Stimulated activated naive CD8-positive, alpha-beta T cell treated with anti-CD3 and anti-CD28 coated beads, Interleukin-15, amount 100 ng/mL, for 72 hours (primary cell): Measurements from ENCODE around the gene PFAS.

Experiments
- ATAC-seq: fragments of 150-1000 bp; cut with Tn5 transposase; 2 replicates; pipeline ENCODE4 v1.10.0; 2021; ENCODE audit warnings: mild to moderate bottlenecking, moderate library complexity
- DNase-seq, 2 donors: peaks; one replicate each; pipeline ENCODE4 v3.0.0; 2021 to 2022
- H3K27ac Mint-ChIP-seq, 2 donors: one replicate each; pipeline ENCODE4 v1.8.0; 2022; ENCODE audit warnings: mild to moderate bottlenecking in 2 of 2, mixed read lengths in 2 of 2, moderate library complexity in 2 of 2
- H3K27me3 Mint-ChIP-seq: one replicate; pipeline ENCODE4 v1.8.0; 2022; ENCODE audit warnings: mixed read lengths
- H3K4me1 Mint-ChIP-seq: one replicate; pipeline ENCODE4 v1.8.0; 2022; ENCODE audit warnings: mild to moderate bottlenecking, mixed read lengths
- H3K4me3 Mint-ChIP-seq, 2 donors: one replicate each; pipeline ENCODE4 v1.8.0; 2022; ENCODE audit warnings: mild to moderate bottlenecking in 2 of 2, mixed read lengths in 2 of 2, moderate library complexity in 1 of 2
- H3K9me3 Mint-ChIP-seq, 2 donors: one replicate each; pipeline ENCODE4 v1.8.0; 2022; ENCODE audit warnings: mixed read lengths in 2 of 2

PFAS gene

GRCh38 chr17:8222630-8223355 is 26.3 kb upstream of the PFAS start:
- ATAC-seq (peak; percentile 60), DNase-seq (peak; percentile 92)
- H3K4me1 Mint-ChIP-seq: peaks cover 80% of the 10 kb centered on the region
- H3K4me3 Mint-ChIP-seq: peak overlapping the region; percentile 88 to 96
- H3K27ac Mint-ChIP-seq: peak overlapping the region; percentile 93 to 100
- H3K27me3 Mint-ChIP-seq: no peaks in the 10 kb centered on the region
- H3K9me3 Mint-ChIP-seq: no peaks in the 10 kb centered on the region

- Mint-ChIP-seq H3K27ac (peak overlapping the region; percentile 93 to 100), H3K4me1 (peaks cover 75% of the 10 kb centered on the region), H3K4me3 (peak overlapping the region; percentile 88 to 96), H3K27me3 (no peaks in the 10 kb centered on the region), H3K9me3 (no peaks in the 10 kb centered on the region)
- peak; percentile 13 for ATAC-seq
- peak; percentile 60 to 72 for DNase-seq
Observed at GRCh38 chr17:8223356-8224126, 25.5 kb upstream of the PFAS start.

GRCh38 chr17:8224891-8225812 is 23.9 kb upstream of the PFAS start:
- peaks cover 68% of the 10 kb centered on the region for H3K4me1 Mint-ChIP-seq
- no peaks in the 10 kb centered on the region for H3K27me3 Mint-ChIP-seq
- H3K4me3 Mint-ChIP-seq: peak overlapping the region; percentile 25 to 88
- H3K9me3 Mint-ChIP-seq: no peaks in the 10 kb centered on the region
- peak overlapping the region in 1 of 2 donors; percentile 51 for H3K27ac Mint-ChIP-seq
- ATAC-seq (no peak), DNase-seq (no peak)

- Mint-ChIP-seq H3K4me3 (peak overlapping the region; percentile 58), H3K27me3 (no peaks in the 10 kb centered on the region), H3K27ac (peak overlapping the region; percentile 85 to 96), H3K9me3 (no peaks in the 10 kb centered on the region), H3K4me1 (peaks cover 62% of the 10 kb centered on the region)
- peak; percentile 18 for ATAC-seq
- DNase-seq: peak; percentile 67 to 86
Observed at GRCh38 chr17:8225813-8226535, 23.1 kb upstream of the PFAS start.

- Mint-ChIP-seq H3K27me3 (no peaks in the 10 kb centered on the region), H3K9me3 (no peaks in the 10 kb centered on the region), H3K4me1 (peaks cover 55% of the 10 kb centered on the region), H3K4me3 (peak overlapping the region; percentile 58), H3K27ac (peak overlapping the region; percentile 85 to 96)
- no peak for ATAC-seq
- peak; percentile 33 to 69 for DNase-seq
Observed at GRCh38 chr17:8226536-8227237, 22.4 kb upstream of the PFAS start.

GRCh38 chr17:8227238-8227581 is 21.9 kb upstream of the PFAS start:
- H3K4me3 Mint-ChIP-seq: peak overlapping the region; percentile 42 to 58
- H3K4me1 Mint-ChIP-seq: peaks cover 50% of the 10 kb centered on the region
- no peaks in the 10 kb centered on the region for H3K27me3 Mint-ChIP-seq
- no peaks in the 10 kb centered on the region for H3K9me3 Mint-ChIP-seq
- ATAC-seq (no peak), DNase-seq (no peak)
- peak overlapping the region; percentile 85 to 96 for H3K27ac Mint-ChIP-seq

- no peaks in the 10 kb centered on the region for H3K9me3 Mint-ChIP-seq
- H3K4me1 Mint-ChIP-seq: peaks cover 11% of the 10 kb centered on the region
- no peak overlapping the region for H3K4me3 Mint-ChIP-seq
- no peaks in the 10 kb centered on the region for H3K27me3 Mint-ChIP-seq
- DNase-seq (no peak), ATAC-seq (no peak)
- H3K27ac Mint-ChIP-seq: no peak overlapping the region
Observed at GRCh38 chr17:8231701-8232100, 17.4 kb upstream of the PFAS start.

GRCh38 chr17:8234361-8235270 is 14.5 kb upstream of the PFAS start:
- Mint-ChIP-seq H3K4me1 (peaks cover 11% of the 10 kb centered on the region), H3K27me3 (no peaks in the 10 kb centered on the region), H3K9me3 (no peaks in the 10 kb centered on the region), H3K4me3 (no peak overlapping the region), H3K27ac (peak overlapping the region in 1 of 2 donors; percentile 56)
- DNase-seq (no peak), ATAC-seq (no peak)

GRCh38 chr17:8235676-8236075 is 13.4 kb upstream of the PFAS start:
- ATAC-seq: no peak
- Mint-ChIP-seq H3K9me3 (no peaks in the 10 kb centered on the region), H3K27ac (no peak overlapping the region), H3K4me1 (peaks cover 11% of the 10 kb centered on the region), H3K4me3 (no peak overlapping the region), H3K27me3 (no peaks in the 10 kb centered on the region)
- no peak for DNase-seq

GRCh38 chr17:8237175-8237574 is 11.9 kb upstream of the PFAS start:
- no peaks in the 10 kb centered on the region for H3K27me3 Mint-ChIP-seq
- no peak overlapping the region for H3K4me3 Mint-ChIP-seq
- ATAC-seq (no peak), DNase-seq (no peak)
- peak overlapping the region in 1 of 2 donors; percentile 0 for H3K27ac Mint-ChIP-seq
- peaks cover 11% of the 10 kb centered on the region for H3K4me1 Mint-ChIP-seq
- no peaks in the 10 kb centered on the region for H3K9me3 Mint-ChIP-seq

- Mint-ChIP-seq H3K9me3 (no peaks in the 10 kb centered on the region), H3K27me3 (no peaks in the 10 kb centered on the region), H3K4me1 (peaks cover 16% of the 10 kb centered on the region), H3K4me3 (no peak overlapping the region), H3K27ac (peak overlapping the region in 1 of 2 donors; percentile 85)
- ATAC-seq (no peak), DNase-seq (no peak)
Observed at GRCh38 chr17:8237886-8238285, 11.2 kb upstream of the PFAS start.

- no peak for ATAC-seq
- H3K27ac Mint-ChIP-seq: no peak overlapping the region
- no peaks in the 10 kb centered on the region for H3K27me3 Mint-ChIP-seq
- H3K4me1 Mint-ChIP-seq: peaks cover 37% of the 10 kb centered on the region
- no peak overlapping the region for H3K4me3 Mint-ChIP-seq
- DNase-seq: no peak
- H3K9me3 Mint-ChIP-seq: no peaks in the 10 kb centered on the region
Observed at GRCh38 chr17:8243827-8244226, 5.3 kb upstream of the PFAS start.

- peaks cover 42% of the 10 kb centered on the region for H3K4me1 Mint-ChIP-seq
- H3K9me3 Mint-ChIP-seq: no peaks in the 10 kb centered on the region
- ATAC-seq (no peak), DNase-seq (no peak)
- H3K27me3 Mint-ChIP-seq: no peaks in the 10 kb centered on the region
- no peak overlapping the region for H3K27ac Mint-ChIP-seq
- H3K4me3 Mint-ChIP-seq: no peak overlapping the region
Observed at GRCh38 chr17:8244768-8245167, 4.3 kb upstream of the PFAS start.
